Measurements from ENCODE around the gene SEMA3C. TPM values are rescaled to one million over a fixed set of nuclear protein-coding genes. Genes with fewer than 3 reads are reported as not detected.

SEMA3C gene
- polyA plus RNA-seq, 1 donor from 2014 or later: 386 TPM

- H3K27me3 ChIP-seq (ENCODE audit: insufficient read depth, low read depth, low read length): no peaks in the 10 kb centered on the region
- no peak overlapping the region for H3K4me2 ChIP-seq (ENCODE audit: low read length)
- no peak overlapping the region for H3K4me3 ChIP-seq (ENCODE audit: low read length)
- no peak overlapping the region for H3K27ac ChIP-seq (ENCODE audit: low read length)
- H2AFZ ChIP-seq (ENCODE audit: low read depth, low read length): no peak overlapping the region
- H3K79me2 ChIP-seq (replicated peaks; ENCODE audit: insufficient read depth, low read length): no peaks in the 10 kb centered on the region
- no peaks in the 10 kb centered on the region for H3K9me3 ChIP-seq (ENCODE audit: low read length)
- no peaks in the 10 kb centered on the region for H4K20me1 ChIP-seq (ENCODE audit: insufficient read depth)
- no peaks in the 10 kb centered on the region for H3K9me2 ChIP-seq (ENCODE audit: insufficient read depth, low read length)
- H3K9ac ChIP-seq (ENCODE audit: low read length): no peak overlapping the region
- no peaks in the 10 kb centered on the region for H3K36me3 ChIP-seq (ENCODE audit: insufficient read depth, low read length)
- TF ChIP-seq REST (IDR thresholded peaks at IDR 0.05; ENCODE audit: borderline replicate concordance) (no peak), POLR2AphosphoS5 (IDR thresholded peaks at IDR 0.05) (peak; percentile 33), EZH2 (IDR thresholded peaks at IDR 0.05; ENCODE audit: borderline replicate concordance, insufficient read depth, low read length, poor library complexity, severe bottlenecking) (no peak), RAD21 (conservative IDR thresholded peaks at IDR 0.05) (no peak)
- H3F3A ChIP-seq (ENCODE audit: insufficient read depth, low read length, poor library complexity, severe bottlenecking): peaks cover 3% of the 10 kb centered on the region
Measured at GRCh38 chr7:80942261-80943041, 23.6 kb upstream of the SEMA3C start.

GRCh38 chr7:80941208-80941758 lies 22.4 kb upstream of the SEMA3C start:
- Histone ChIP-seq H3K79me2 (replicated peaks; ENCODE audit: insufficient read depth, low read length) (no peaks in the 10 kb centered on the region), H3K4me2 (ENCODE audit: low read length) (no peak overlapping the region), H3K36me3 (ENCODE audit: insufficient read depth, low read length) (no peaks in the 10 kb centered on the region), H3K27me3 (ENCODE audit: insufficient read depth, low read depth, low read length) (no peaks in the 10 kb centered on the region), H3K27ac (ENCODE audit: low read length) (no peak overlapping the region), H3K9me3 (ENCODE audit: low read length) (no peaks in the 10 kb centered on the region), H3K9ac (ENCODE audit: low read length) (no peak overlapping the region), H4K20me1 (ENCODE audit: insufficient read depth) (no peaks in the 10 kb centered on the region), H2AFZ (ENCODE audit: low read depth, low read length) (no peak overlapping the region), H3K9me2 (ENCODE audit: insufficient read depth, low read length) (no peaks in the 10 kb centered on the region), H3K4me3 (ENCODE audit: low read length) (no peak overlapping the region), H3F3A (ENCODE audit: insufficient read depth, low read length, poor library complexity, severe bottlenecking) (peaks cover 3% of the 10 kb centered on the region)
- TF ChIP-seq EZH2 (IDR thresholded peaks at IDR 0.05; ENCODE audit: borderline replicate concordance, insufficient read depth, low read length, poor library complexity, severe bottlenecking): no peak

- TF ChIP-seq EP300 (conservative IDR thresholded peaks at IDR 0.05; ENCODE audit: poor library complexity, severe bottlenecking): no peak
- TF ChIP-seq POLR2AphosphoS5 (IDR thresholded peaks at IDR 0.05): no peak
- TF ChIP-seq TAF1 (IDR thresholded peaks at IDR 0.05; ENCODE audit: low read depth): no peak
- no peak for TF ChIP-seq MXI1 (conservative IDR thresholded peaks at IDR 0.05; ENCODE audit: poor library complexity, severe bottlenecking)
- no peak for TF ChIP-seq SMC3 (conservative IDR thresholded peaks at IDR 0.05; ENCODE audit: poor library complexity)
- no peak for TF ChIP-seq RAD21 (conservative IDR thresholded peaks at IDR 0.05)
- no peak for TF ChIP-seq EZH2 (IDR thresholded peaks at IDR 0.05; ENCODE audit: borderline replicate concordance, insufficient read depth, low read length, poor library complexity, severe bottlenecking)
- no peak for TF ChIP-seq CTCF (IDR thresholded peaks at IDR 0.05; ENCODE audit: poor library complexity, severe bottlenecking)
- TF ChIP-seq REST (IDR thresholded peaks at IDR 0.05; ENCODE audit: borderline replicate concordance): no peak
- Histone ChIP-seq H3K4me2 (ENCODE audit: low read length) (no peak overlapping the region), H3F3A (ENCODE audit: insufficient read depth, low read length, poor library complexity, severe bottlenecking) (peaks cover under 1% of the 10 kb centered on the region), H3K9me2 (ENCODE audit: insufficient read depth, low read length) (no peaks in the 10 kb centered on the region), H3K4me3 (ENCODE audit: low read length) (no peak overlapping the region), H4K20me1 (ENCODE audit: insufficient read depth) (no peaks in the 10 kb centered on the region), H3K27me3 (ENCODE audit: insufficient read depth, low read depth, low read length) (no peaks in the 10 kb centered on the region), H3K79me2 (replicated peaks; ENCODE audit: insufficient read depth, low read length) (no peaks in the 10 kb centered on the region), H3K9me3 (ENCODE audit: low read length) (no peaks in the 10 kb centered on the region), H3K9ac (ENCODE audit: low read length) (no peak overlapping the region), H3K27ac (ENCODE audit: low read length) (no peak overlapping the region), H3K36me3 (ENCODE audit: insufficient read depth, low read length) (no peaks in the 10 kb centered on the region), H2AFZ (ENCODE audit: low read depth, low read length) (no peak overlapping the region)
Measured at GRCh38 chr7:80940539-80941207, 21.8 kb upstream of the SEMA3C start.

All from neural cell (in vitro differentiated cells).